HepG2 (cell line): ENCODE measurements around the gene CLCNKA.

Source experiments
- CTCF ChIP-seq: sonication (generic); formaldehyde crosslinking; IDR thresholded peaks from 2 replicates; pipeline ENCODE4 v1.5.0; 2020; ENCODE audit warnings: mild to moderate bottlenecking, missing genetic modification reagents, moderate library complexity
- FIP1L1 ChIP-seq: fragments of 200-400 bp; formaldehyde crosslinking; IDR thresholded peaks from 2 replicates; pipeline ENCODE4 v1.6.1; 2018; ENCODE audit warnings: low read depth, mild to moderate bottlenecking, low read length, moderate library complexity, borderline replicate concordance; ENCODE audit not compliant: insufficient read depth
- HMGXB4 ChIP-seq, 2 experiments: sonication (generic) in 1 of 2; formaldehyde crosslinking in 1 of 2; IDR thresholded peaks; 2 replicates each; pipeline versions ENCODE4 v1.4.0 to v1.6.1; 2018 to 2020; ENCODE audit warnings: missing genetic modification reagents in 2 of 2, borderline replicate concordance in 1 of 2, low read depth in 1 of 2, mild to moderate bottlenecking in 1 of 2, missing biosample characterization in 1 of 2
- MAFK ChIP-seq, 2 experiments: IDR thresholded peaks in 1 of 2; conservative IDR thresholded peaks in 1 of 2; 2 replicates each; pipeline ENCODE4 v1.6.1; 2011; ENCODE audit warnings: improper control_type of control experiment in 2 of 2, low read length in 2 of 2
- MED1 ChIP-seq: sonication (generic); formaldehyde crosslinking; IDR thresholded peaks from 2 replicates; pipeline ENCODE4 v1.4.0; 2020; ENCODE audit warnings: missing genetic modification reagents
- MTA1 ChIP-seq: sonication (generic); formaldehyde crosslinking; IDR thresholded peaks from 2 replicates; pipeline ENCODE4 v1.4.0; 2020; ENCODE audit warnings: missing genetic modification reagents, mild to moderate bottlenecking, borderline replicate concordance
- PHF21A ChIP-seq: sonication (generic); formaldehyde crosslinking; IDR thresholded peaks from 2 replicates; pipeline ENCODE4 v1.5.0; 2020; ENCODE audit warnings: mild to moderate bottlenecking, missing genetic modification reagents
- POLR2A ChIP-seq, 2 experiments: IDR thresholded peaks; 2 replicates each; pipeline ENCODE4 v1.6.1; 2011; ENCODE audit warnings: low read depth in 2 of 2, low read length in 2 of 2, mild to moderate bottlenecking in 1 of 2, moderate library complexity in 1 of 2; ENCODE audit not compliant: insufficient read depth in 1 of 2
- ZNF138 ChIP-seq: sonication (generic); formaldehyde crosslinking; IDR thresholded peaks from 2 replicates; pipeline ENCODE4 v1.5.0; 2020; ENCODE audit warnings: mild to moderate bottlenecking, low read depth, missing genetic modification reagents

- TF ChIP-seq HMGXB4 (CRISPR knock-in tag; IDR thresholded peaks at IDR 0.05; ENCODE audit: borderline replicate concordance in 1 of 2, low read depth in 1 of 2) = no peak
- no peak for TF ChIP-seq POLR2A (IDR thresholded peaks at IDR 0.05; ENCODE audit: insufficient read depth in 1 of 2, low read depth in 2 of 2, low read length in 2 of 2)
- no peak for TF ChIP-seq CTCF
- no peak for TF ChIP-seq PHF21A (CRISPR knock-in tag)
- no peak for TF ChIP-seq ZNF138 (CRISPR knock-in tag)
- no peak for TF ChIP-seq FIP1L1
- TF ChIP-seq MED1 (CRISPR knock-in tag) = no peak
- TF ChIP-seq MTA1 (CRISPR knock-in tag) = no peak
- TF ChIP-seq MAFK (conservative IDR thresholded peaks at IDR 0.05 in 1 of 2, IDR thresholded peaks at IDR 0.05 in 1 of 2; ENCODE audit: low read length in 2 of 2) = no peak
Measured at GRCh38 chr1:16050328-16050727, 28.5 kb downstream of the CLCNKA start.
